PC-9 (cell line): Measurements from ENCODE around the gene PMIS2.

ENCODE experiments used
- CTCF ChIP-seq: fragments of 200-600 bp; sonication (generic); conservative IDR thresholded peaks from 2 replicates; pipeline ENCODE4 v1.6.1; 2017; ENCODE audit warnings: mixed run types, antibody characterized with exemption, mild to moderate bottlenecking, moderate library complexity
- EZH2 ChIP-seq: fragments of 200-600 bp; sonication (generic); IDR thresholded peaks from 2 replicates; pipeline ENCODE4 v1.8.0; 2017; ENCODE audit warnings: antibody characterized with exemption, low read depth

- TF ChIP-seq CTCF (no peak), EZH2 (no peak)
These were observed 3.2 kb upstream of the PMIS2 start for GRCh38 chr19:35582760-35583159.
